Measurements from ENCODE around the gene FMO5.

Gene FMO5, protein sequence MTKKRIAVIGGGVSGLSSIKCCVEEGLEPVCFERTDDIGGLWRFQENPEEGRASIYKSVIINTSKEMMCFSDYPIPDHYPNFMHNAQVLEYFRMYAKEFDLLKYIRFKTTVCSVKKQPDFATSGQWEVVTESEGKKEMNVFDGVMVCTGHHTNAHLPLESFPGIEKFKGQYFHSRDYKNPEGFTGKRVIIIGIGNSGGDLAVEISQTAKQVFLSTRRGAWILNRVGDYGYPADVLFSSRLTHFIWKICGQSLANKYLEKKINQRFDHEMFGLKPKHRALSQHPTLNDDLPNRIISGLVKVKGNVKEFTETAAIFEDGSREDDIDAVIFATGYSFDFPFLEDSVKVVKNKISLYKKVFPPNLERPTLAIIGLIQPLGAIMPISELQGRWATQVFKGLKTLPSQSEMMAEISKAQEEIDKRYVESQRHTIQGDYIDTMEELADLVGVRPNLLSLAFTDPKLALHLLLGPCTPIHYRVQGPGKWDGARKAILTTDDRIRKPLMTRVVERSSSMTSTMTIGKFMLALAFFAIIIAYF

DNA sequence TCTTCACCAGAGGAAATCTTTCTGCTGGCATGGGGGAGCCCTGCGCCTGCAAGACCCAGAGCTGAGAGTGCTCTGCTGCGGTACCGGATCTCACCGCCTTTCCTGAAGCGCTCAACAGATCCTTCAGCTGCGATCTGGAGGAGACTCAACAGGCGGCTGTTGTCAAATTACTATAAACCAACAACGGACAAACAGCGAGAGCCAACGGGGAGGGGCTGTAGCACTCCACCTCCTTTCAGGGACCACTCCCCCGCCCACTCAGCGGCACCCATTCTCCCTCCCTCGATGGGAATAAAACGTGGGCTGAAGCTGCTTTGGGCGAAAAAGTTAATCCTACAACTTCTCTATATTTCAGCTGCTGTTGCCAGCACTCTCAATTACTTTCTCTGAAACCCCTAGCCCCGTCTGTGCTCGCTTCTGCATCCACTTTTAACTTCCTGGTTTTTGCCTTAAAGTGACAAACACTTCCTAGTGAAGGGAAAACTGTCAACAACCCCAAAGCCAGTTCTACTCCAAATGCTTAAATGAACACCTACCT is at the start of gene FMO5:
FMO5 (minus strand) TSS at position 147 of the 538 bp plus-strand sequence. CDS start 310 bp downstream, outside the sequence.
- TF ChIP-seq GATA1 (IDR thresholded peaks at IDR 0.05; ENCODE audit: low read depth, low read length) (no peak), POLR2A (IDR thresholded peaks at IDR 0.05; ENCODE audit: low read length) (peak; percentile 52)
- DNase-seq: peak; percentile 67 to 82

DNA sequence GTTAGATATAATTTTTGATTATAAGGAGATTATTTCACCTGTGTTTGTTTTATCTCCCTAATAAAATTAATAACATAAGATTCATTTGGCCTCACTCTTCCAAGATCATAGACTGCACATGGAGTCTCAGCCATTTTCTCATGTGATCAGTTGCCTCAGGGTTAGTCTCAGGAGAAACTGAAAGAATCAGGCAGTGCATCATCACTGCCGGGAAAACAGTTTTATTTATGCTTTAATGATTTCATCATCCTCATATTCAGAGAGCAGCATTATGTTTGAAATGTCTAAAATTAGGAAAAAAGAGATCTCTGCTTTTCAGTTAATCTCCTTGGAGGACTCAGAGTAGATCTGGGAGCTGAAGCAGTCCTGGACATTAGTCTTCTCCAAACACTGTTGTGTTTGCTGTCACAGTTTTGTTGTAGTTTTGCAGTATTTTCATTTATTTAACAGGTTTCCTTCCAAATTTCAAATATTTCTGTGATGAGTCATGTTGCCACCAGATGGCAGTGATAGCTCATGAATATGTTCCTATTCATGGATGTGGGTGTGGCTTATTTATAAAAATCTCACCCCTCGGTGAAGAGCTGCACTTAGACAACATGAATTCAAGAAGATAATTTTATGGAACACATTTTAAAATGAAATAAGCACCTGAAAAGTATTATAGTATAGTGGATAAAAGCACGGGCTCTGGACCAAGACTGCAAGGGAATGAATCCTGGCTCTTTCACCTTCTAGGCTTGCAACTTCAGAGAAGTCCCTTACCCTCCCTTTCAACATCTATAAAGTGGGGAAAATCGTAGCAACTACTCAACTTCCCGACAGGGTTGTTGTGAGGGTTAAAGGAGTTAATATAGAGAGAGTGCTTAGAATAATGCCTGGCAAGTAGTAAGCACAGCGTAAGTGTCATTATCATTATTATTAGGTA is 48.5 kb upstream of the FMO5 start:
- no peak for TF ChIP-seq GATA1 (IDR thresholded peaks at IDR 0.05; ENCODE audit: low read depth, low read length)
- TF ChIP-seq POLR2A (IDR thresholded peaks at IDR 0.05; ENCODE audit: low read length): no peak
- DNase-seq: peak; percentile 77 to 84

DNA sequence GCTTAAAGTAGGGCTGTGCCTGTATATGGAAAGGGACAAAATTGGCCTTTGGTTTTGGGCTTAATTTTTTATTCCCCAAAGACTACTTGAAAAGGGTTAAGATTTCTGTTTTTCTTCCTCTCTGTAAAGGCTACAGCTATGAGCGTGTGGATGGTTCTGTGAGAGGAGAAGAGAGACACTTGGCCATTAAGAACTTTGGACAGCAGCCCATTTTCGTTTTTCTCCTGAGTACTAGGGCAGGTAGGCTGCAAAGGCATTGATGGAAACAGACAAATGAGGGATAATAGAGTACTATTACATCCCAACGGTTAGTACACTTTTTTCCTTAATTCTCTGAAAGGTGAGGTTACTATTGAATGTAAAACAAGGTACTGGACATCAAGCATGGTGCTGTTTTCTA is 46.9 kb upstream of the FMO5 start:
- DNase-seq: no peak
- TF ChIP-seq POLR2A (IDR thresholded peaks at IDR 0.05; ENCODE audit: low read length) (no peak), GATA1 (IDR thresholded peaks at IDR 0.05; ENCODE audit: low read depth, low read length) (no peak)

DNA sequence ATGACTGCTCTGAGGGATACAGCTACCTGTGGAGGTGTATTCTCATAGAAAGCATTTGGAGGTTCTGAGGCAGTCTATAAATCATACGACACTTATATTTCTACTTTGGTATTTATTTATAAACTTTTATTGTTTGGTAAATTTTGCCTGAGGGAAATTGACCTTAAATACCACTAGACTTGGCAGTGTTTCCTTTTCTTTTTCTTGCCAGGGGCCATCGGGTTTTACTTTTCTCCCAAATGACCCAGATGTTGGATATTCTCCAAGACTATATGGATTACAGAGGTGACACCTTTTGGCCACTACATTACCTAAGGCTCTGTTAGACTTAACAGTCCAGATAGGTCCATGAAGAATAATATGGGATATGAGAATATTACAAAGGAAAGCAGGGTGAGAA is 45.6 kb upstream of the FMO5 start:
- no peak for DNase-seq
- TF ChIP-seq POLR2A (IDR thresholded peaks at IDR 0.05; ENCODE audit: low read length) (no peak), GATA1 (IDR thresholded peaks at IDR 0.05; ENCODE audit: low read depth, low read length) (no peak)

DNA sequence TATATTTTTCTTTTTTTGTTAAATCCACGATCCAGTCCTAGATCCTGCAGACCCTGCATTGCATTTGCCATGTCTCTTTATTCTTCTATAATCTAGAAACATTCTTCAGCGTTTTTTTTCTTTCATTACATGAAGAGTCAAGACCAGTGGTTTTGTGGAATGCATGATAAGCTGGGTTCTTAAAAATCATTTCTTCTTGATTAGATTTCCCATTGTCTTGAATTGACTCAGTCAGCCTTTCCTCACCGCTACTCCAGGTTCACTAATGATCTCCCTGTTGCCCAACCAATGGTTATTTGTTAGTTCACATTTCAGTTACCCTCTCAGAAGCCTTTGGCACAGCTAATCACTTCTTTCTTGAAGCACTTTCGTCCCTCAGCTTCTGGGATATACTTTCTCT is 42.6 kb upstream of the FMO5 start:
- no peak for DNase-seq
- TF ChIP-seq GATA1 (IDR thresholded peaks at IDR 0.05; ENCODE audit: low read depth, low read length) (no peak), POLR2A (IDR thresholded peaks at IDR 0.05; ENCODE audit: low read length) (no peak)

DNA sequence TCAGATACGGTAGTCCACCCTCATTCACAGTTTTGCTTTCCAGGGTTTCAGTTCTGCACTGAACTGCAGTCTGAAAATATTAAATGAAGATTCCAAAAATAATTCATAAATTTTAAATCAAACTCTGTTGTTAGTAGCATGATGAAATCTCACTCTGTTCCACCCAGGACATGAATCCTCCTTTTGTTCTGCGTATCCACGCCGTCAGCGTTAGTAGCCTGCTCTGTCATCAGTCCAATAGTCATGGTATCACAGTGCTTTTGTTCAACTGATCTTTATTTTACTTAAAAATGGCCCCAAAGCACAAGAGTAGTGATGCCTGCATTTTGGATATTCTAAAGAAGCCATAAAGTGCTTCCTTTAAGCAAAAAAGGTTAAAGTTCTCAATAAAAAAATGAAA is 41.2 kb upstream of the FMO5 start:
- DNase-seq: no peak
- no peak for TF ChIP-seq POLR2A (IDR thresholded peaks at IDR 0.05; ENCODE audit: low read length)
- no peak for TF ChIP-seq GATA1 (IDR thresholded peaks at IDR 0.05; ENCODE audit: low read depth, low read length)

DNA sequence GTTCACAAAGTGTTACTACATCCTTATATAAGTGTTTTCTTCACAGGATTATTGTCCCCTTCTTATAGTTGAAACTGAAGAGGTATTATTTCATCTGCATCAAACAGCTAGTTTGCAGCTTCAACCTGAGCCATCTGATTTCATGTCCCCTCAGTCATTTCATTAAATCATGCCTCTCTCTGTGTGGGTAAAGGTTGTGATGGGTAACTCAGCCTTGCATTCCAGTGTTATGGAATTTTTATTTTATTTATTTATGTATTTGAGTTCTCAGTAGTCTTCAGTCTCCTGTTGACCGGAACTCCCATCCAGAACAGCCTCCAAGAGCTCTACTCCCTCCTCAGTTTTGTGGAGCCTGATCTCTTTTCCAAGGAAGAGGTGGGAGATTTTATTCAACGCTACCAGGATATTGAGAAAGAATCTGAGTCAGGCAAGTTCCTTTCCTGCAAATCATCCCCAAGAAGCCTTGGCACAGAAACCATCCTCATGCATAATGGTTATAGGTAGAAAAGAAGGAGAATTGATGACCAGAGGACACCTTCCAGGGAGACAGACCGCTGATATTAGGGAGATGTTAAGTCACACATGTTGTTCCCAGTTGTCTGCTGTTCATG is 39.1 kb upstream of the FMO5 start:
- no peak for DNase-seq
- no peak for TF ChIP-seq POLR2A (IDR thresholded peaks at IDR 0.05; ENCODE audit: low read length)
- TF ChIP-seq GATA1 (IDR thresholded peaks at IDR 0.05; ENCODE audit: low read depth, low read length): no peak

DNA sequence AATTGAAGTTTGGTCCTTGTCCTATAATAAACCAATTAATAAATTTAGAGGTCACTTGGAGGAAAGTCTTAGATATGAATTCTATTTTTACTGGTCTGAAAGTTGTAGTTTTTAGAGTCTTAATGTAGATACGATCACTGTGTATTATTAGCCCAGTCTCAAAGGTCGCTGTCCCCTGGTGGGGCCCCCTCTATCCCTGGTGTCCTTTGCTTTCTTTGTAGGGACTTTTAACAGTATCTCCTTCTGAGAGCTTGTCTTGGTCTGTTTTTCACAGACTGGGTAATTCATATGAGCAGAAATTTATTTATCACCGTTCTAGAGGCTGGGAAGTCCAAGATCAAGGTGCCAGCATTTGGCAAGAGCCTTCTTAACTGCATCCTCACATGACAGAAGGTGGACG is 35.8 kb upstream of the FMO5 start:
- TF ChIP-seq POLR2A (IDR thresholded peaks at IDR 0.05; ENCODE audit: low read length) (no peak), GATA1 (IDR thresholded peaks at IDR 0.05; ENCODE audit: low read depth, low read length) (no peak)
- DNase-seq: no peak

DNA sequence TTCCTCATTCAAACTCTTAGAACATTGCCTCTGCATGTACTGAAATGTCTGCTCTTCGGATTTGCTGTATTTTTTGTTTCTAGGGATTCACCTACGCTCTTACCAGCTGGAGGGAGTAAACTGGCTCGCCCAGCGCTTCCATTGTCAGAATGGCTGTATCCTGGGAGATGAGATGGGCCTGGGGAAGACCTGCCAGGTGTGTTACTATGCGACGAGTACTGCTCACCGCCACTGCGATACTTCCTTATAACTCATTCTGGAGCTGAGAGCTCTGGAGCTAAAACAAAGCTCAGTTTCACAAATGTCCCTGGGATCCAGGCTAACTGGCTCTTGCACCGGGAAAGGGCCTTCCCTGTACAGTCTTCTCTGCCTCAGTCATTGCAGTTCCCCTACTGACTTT is 27.4 kb upstream of the FMO5 start:
- TF ChIP-seq GATA1 (IDR thresholded peaks at IDR 0.05; ENCODE audit: low read depth, low read length) (no peak), POLR2A (IDR thresholded peaks at IDR 0.05; ENCODE audit: low read length) (no peak)
- DNase-seq: no peak

DNA sequence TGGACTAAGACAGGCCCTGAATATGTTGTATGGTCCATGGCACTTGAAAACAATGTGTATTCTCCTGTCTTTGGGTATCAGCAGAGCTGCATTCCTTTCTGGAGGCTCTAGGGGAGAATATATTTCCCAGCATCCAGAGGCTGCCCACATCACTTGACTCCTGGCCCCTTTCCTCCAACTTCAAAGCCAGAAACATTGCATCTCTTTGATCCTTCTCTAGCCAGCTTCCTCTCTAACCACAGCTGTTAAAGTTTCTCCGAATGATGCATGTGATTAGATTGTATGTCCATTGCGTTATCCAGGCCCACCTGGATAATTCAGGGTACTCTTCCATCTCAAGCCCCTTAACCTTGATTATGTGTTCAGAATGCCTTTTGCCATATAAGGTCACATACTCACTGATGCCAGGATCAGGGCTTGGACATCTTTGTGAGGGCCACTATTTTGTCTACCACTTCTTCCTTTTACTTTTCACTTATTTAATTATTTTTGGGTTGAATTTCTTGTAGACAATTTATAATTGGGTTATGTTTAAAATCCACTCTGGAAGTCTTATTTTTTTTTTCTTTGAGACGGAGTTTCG is 22.6 kb upstream of the FMO5 start:
- DNase-seq: no peak
- TF ChIP-seq POLR2A (IDR thresholded peaks at IDR 0.05; ENCODE audit: low read length): no peak
- TF ChIP-seq GATA1 (IDR thresholded peaks at IDR 0.05; ENCODE audit: low read depth, low read length): no peak

DNA sequence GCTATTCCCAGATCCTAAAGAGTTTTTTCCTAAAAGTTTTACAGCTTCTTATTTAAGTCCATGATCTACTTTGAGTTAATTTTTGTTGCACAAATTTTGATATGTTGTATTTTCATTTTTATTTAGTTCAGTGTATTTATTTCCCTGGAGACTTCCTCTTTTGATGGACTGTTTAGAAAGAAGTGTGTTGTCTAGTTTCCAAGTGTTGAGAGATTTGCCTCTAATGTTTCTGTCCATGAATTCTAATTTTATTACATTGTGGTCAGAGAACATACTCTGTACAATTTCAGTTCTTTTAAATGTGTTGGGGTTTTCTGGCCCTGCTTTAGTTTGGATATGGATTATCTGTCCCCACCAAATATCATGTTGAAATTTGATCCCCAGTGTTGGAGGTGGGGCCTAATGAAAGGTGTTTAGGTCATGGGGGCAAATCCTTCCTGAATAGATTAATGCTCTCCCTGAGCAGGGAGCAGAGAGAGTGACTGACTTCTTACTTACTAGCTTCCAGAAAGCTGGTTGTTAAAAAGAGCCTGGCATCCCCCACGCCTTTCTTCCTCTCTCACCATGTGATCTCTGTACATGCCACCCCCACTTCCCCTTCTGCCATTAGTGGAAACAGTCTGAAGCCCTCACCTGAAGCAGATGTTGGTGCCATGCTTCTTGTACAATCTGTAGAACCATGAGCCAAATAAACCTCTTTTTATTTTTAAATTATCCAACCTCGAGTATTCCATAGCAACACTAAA is 21.9 kb upstream of the FMO5 start:
- TF ChIP-seq GATA1 (IDR thresholded peaks at IDR 0.05; ENCODE audit: low read depth, low read length) (no peak), POLR2A (IDR thresholded peaks at IDR 0.05; ENCODE audit: low read length) (no peak)
- peak; percentile 8 to 29 for DNase-seq

DNA sequence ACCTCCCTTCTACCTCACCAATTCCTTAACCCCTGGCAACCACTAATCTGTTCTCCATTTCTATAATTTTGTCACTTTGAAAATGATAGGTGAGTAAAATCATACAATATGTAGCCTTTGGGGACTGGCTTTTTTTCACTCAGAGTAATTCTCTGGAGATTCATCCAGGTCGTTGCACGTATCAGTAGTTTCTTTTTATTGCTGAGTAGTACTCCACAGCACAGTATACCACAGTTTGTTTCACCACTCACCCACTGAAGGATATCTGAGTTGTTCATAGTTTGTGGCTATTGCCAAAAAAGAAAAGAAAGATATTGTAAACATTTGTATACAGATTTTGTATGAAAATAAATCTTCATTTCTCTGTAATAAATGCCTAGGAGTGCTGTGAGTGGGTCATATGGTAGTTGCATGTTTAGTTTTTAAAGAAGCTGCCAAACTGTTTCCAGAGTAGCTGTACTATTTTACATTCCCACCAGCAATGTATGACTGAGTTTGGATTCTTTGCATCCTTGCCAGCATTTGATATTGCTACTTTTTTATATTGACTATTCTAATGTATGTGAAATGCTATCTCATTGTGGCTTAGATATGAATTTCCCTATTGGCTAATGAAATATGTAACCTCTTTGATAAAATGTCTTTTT is 21.0 kb upstream of the FMO5 start:
- no peak for TF ChIP-seq GATA1 (IDR thresholded peaks at IDR 0.05; ENCODE audit: low read depth, low read length)
- TF ChIP-seq POLR2A (IDR thresholded peaks at IDR 0.05; ENCODE audit: low read length): no peak
- DNase-seq: peak in 1 of 2 experiments; percentile 15

Measured in erythroblast (primary cell).